Astrocyte (in vitro differentiated cells and primary cell): Measurements from ENCODE around the gene VSTM4. TPM values are rescaled to one million over a fixed set of nuclear protein-coding genes. Genes with fewer than 3 reads are reported as not detected.

Source experiments
- DNase-seq: peaks from one replicate; pipeline ENCODE4 v3.0.0-alpha.2; 2010; ENCODE audit warnings: low read depth
- FAIRE-seq: peaks from 2 replicates; lab custom pipeline; 2011; peaks lifted over from hg19 to GRCh38; lab: Jason Lieb, UNC
- H2AFZ ChIP-seq: 2 replicates; pipeline ENCODE4 v1.6.0; 2012; ENCODE audit warnings: low read depth, low read length, inconsistent platforms
- H3K27ac ChIP-seq: 2 replicates; pipeline ENCODE4 v1.5.1; 2011; ENCODE audit warnings: low read depth, low read length, inconsistent platforms
- H3K27me3 ChIP-seq: 2 replicates; pipeline ENCODE4 v1.6.0; 2011; ENCODE audit warnings: low read length, inconsistent platforms; ENCODE audit not compliant: insufficient read depth
- H3K36me3 ChIP-seq: 2 replicates; pipeline ENCODE4 v1.5.1; 2011; ENCODE audit warnings: low read length, inconsistent platforms; ENCODE audit not compliant: insufficient read depth
- H3K4me1 ChIP-seq: 2 replicates; pipeline ENCODE4 v1.5.1; 2011; ENCODE audit warnings: low read length, inconsistent platforms; ENCODE audit not compliant: insufficient read depth
- H3K4me2 ChIP-seq: 2 replicates; pipeline ENCODE4 v1.6.0; 2012; ENCODE audit warnings: low read length, inconsistent platforms
- H3K4me3 ChIP-seq: 2 replicates; pipeline ENCODE4 v1.5.1; 2011; ENCODE audit warnings: low read depth, mild to moderate bottlenecking, low read length, inconsistent platforms; ENCODE audit not compliant: insufficient read depth
- H3K79me2 ChIP-seq: 2 replicates; pipeline ENCODE4 v1.6.0; 2012; ENCODE audit warnings: mild to moderate bottlenecking, low read length, inconsistent platforms; ENCODE audit not compliant: insufficient read depth
- H3K9ac ChIP-seq: 2 replicates; pipeline ENCODE4 v1.6.0; 2012; ENCODE audit warnings: mild to moderate bottlenecking, low read length, inconsistent platforms
- H3K9me3 ChIP-seq: 2 replicates; pipeline ENCODE4 v1.5.1; 2012; ENCODE audit warnings: low read depth, mild to moderate bottlenecking, low read length, inconsistent platforms; ENCODE audit not compliant: insufficient read depth
- H4K20me1 ChIP-seq: 2 replicates; pipeline ENCODE4 v1.6.0; 2012; ENCODE audit warnings: low read length, inconsistent platforms; ENCODE audit not compliant: insufficient read depth
- H3K27ac Mint-ChIP-seq: one replicate; pipeline ENCODE4 v1.8.0; 2021; ENCODE audit warnings: mild to moderate bottlenecking, mixed read lengths; ENCODE audit not compliant: unreplicated experiment
- H3K27me3 Mint-ChIP-seq: one replicate; pipeline ENCODE4 v1.8.0; 2021; ENCODE audit warnings: low read depth, mixed read lengths; ENCODE audit not compliant: unreplicated experiment
- H3K36me3 Mint-ChIP-seq: one replicate; pipeline ENCODE4 v1.8.0; 2021; ENCODE audit warnings: low read depth, mixed read lengths; ENCODE audit not compliant: unreplicated experiment
- H3K4me1 Mint-ChIP-seq: one replicate; pipeline ENCODE4 v1.8.0; 2021; ENCODE audit warnings: low read depth, mixed read lengths; ENCODE audit not compliant: unreplicated experiment
- H3K4me3 Mint-ChIP-seq: one replicate; pipeline ENCODE4 v1.8.0; 2021; ENCODE audit warnings: mild to moderate bottlenecking, moderate library complexity, mixed read lengths; ENCODE audit not compliant: unreplicated experiment
- H3K9me3 Mint-ChIP-seq: one replicate; pipeline ENCODE4 v1.8.0; 2021; ENCODE audit warnings: mild to moderate bottlenecking, mixed read lengths; ENCODE audit not compliant: unreplicated experiment
- EZH2 ChIP-seq: IDR thresholded peaks from 2 replicates; pipeline ENCODE4 v1.6.1; 2012; ENCODE audit warnings: mild to moderate bottlenecking, low read length, inconsistent platforms; ENCODE audit not compliant: insufficient read depth
- total RNA-seq: library from RNA; stranded (reverse); gene quantifications from 2 replicates; pipeline ENCODE4 v1.2.1, GENCODE V29; 2021
- TF ChIP-seq, protein P1 (sequence below): IDR thresholded peaks from 2 replicates; pipeline ENCODE4 v1.5.1; 2011; ENCODE audit warnings: low read depth, mild to moderate bottlenecking, inconsistent platforms, low read length, moderate library complexity; ENCODE audit not compliant: insufficient read depth

VSTM4 gene
- total RNA-seq, 1 donor from 2014 or later = 1.1 TPM

DNA sequence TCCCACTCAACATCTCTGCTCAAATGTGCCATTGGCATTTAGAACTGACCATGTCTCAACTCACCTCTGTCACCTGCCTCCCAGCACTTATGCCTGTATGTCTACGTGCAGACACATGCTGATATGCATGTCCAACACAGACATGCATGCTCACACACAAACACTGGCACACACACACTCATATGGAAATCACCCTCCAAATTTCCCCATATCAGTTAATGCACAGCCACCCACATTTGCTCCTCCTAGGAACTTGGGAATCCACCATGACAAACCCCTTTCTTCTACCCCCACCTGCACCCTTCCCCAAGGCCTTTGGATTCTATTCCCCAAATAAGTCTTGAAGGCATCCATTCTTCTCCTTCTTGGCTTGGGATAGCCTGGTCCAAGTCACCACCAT lies 14.1 kb upstream of the VSTM4 start:
- H4K20me1 ChIP-seq = no peaks in the 10 kb centered on the region
- Mint-ChIP-seq H3K4me1 (no peaks in the 10 kb centered on the region), H3K36me3 (peaks cover 2% of the 10 kb centered on the region), H3K9me3 (no peaks in the 10 kb centered on the region), H3K27ac (no peak overlapping the region), H3K4me3 (no peak overlapping the region), H3K27me3 (peaks cover 28% of the 10 kb centered on the region)
- no peak overlapping the region for H2AFZ ChIP-seq
- H3K79me2 ChIP-seq = no peaks in the 10 kb centered on the region
- no peaks in the 10 kb centered on the region for H3K9me3 ChIP-seq
- H3K36me3 ChIP-seq = no peaks in the 10 kb centered on the region
- no peak overlapping the region for H3K4me2 ChIP-seq
- TF ChIP-seq, protein P1, sequence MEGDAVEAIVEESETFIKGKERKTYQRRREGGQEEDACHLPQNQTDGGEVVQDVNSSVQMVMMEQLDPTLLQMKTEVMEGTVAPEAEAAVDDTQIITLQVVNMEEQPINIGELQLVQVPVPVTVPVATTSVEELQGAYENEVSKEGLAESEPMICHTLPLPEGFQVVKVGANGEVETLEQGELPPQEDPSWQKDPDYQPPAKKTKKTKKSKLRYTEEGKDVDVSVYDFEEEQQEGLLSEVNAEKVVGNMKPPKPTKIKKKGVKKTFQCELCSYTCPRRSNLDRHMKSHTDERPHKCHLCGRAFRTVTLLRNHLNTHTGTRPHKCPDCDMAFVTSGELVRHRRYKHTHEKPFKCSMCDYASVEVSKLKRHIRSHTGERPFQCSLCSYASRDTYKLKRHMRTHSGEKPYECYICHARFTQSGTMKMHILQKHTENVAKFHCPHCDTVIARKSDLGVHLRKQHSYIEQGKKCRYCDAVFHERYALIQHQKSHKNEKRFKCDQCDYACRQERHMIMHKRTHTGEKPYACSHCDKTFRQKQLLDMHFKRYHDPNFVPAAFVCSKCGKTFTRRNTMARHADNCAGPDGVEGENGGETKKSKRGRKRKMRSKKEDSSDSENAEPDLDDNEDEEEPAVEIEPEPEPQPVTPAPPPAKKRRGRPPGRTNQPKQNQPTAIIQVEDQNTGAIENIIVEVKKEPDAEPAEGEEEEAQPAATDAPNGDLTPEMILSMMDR = no peak
- no peak for TF ChIP-seq EZH2
- no peak overlapping the region for H3K4me3 ChIP-seq
- H3K4me1 ChIP-seq = no peaks in the 10 kb centered on the region
- FAIRE-seq (no peak), DNase-seq (no peak)
- H3K9ac ChIP-seq = no peak overlapping the region
- peaks cover 2% of the 10 kb centered on the region for H3K27me3 ChIP-seq
- H3K27ac ChIP-seq = no peak overlapping the region

DNA sequence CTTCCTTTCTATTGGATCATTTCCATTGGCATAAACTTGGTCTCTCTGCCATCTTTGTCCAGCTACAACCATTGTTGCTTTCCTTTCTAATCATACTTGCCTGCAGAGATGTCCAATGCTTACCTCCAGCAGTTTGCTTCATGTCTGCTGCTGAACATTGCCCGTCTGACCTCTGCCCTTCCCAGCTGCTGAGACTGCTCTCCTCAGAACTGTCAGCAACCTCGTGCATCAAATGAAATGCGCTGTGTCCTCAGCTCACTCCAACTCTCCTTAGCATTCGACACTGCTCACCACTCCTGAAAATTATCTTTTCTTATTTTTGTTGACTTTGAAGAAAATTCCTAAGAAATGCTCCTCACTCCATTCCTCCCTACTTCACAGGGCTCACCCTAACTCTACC lies 13.5 kb upstream of the VSTM4 start:
- Mint-ChIP-seq H3K9me3 (no peaks in the 10 kb centered on the region), H3K4me3 (no peak overlapping the region), H3K27ac (no peak overlapping the region), H3K4me1 (no peaks in the 10 kb centered on the region), H3K36me3 (peaks cover 2% of the 10 kb centered on the region), H3K27me3 (peaks cover 27% of the 10 kb centered on the region)
- H3K79me2 ChIP-seq = no peaks in the 10 kb centered on the region
- no peaks in the 10 kb centered on the region for H4K20me1 ChIP-seq
- H3K36me3 ChIP-seq = no peaks in the 10 kb centered on the region
- TF ChIP-seq, protein P1 = no peak
- no peak for TF ChIP-seq EZH2
- H3K9me3 ChIP-seq = no peaks in the 10 kb centered on the region
- no peaks in the 10 kb centered on the region for H3K4me1 ChIP-seq
- no peak overlapping the region for H3K9ac ChIP-seq
- no peak for DNase-seq
- no peak overlapping the region for H3K27ac ChIP-seq
- H3K4me3 ChIP-seq = no peak overlapping the region
- FAIRE-seq = no peak
- H2AFZ ChIP-seq = no peak overlapping the region
- no peak overlapping the region for H3K4me2 ChIP-seq
- H3K27me3 ChIP-seq = peaks cover 2% of the 10 kb centered on the region

DNA sequence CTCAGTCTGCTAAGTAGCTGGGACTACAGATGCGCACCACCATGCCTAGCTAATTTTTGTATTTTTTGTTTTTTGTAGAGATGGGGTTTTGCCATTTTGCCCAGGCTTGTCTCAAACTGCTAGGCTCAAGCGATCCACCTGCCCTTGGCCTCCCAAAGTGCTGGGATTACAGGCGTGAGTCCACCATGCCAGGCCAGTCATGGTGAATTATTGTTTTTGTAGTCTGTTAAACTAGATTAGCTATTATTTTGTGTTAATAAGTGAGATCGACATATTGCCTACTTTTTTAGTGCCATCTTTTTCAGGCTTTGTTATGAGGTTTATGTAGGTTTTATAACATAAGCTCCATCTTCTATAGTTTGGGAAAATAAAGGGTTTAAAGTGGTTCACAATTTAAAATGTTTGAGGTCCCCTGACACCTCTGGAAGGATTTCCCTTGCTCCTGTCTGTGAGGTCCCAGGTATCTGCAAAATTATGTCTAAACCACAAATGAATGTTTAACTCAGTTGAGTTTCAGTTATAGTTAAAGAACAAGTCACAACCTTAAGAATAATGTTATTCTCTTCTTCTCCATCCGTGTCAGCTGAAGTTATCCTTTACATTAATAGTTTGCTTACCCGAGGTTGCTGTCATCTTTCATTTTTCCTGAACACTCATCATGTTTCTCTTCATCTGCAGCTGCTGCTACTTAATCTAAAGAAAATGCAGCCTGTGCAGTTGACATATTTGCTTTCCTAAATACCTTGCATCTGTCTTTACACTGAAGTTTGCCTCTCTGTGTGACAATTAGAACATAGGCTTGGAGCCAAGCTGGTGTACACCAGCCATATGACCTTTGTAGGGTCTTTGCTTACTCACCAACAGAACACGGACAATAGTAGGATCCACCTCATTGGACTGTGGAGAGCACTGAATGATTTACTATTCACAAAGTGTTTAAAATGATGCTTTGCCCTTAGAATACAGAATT lies 8.9 kb upstream of the VSTM4 start:
- no peak overlapping the region for H3K4me3 Mint-ChIP-seq
- no peaks in the 10 kb centered on the region for H3K79me2 ChIP-seq
- peaks cover 5% of the 10 kb centered on the region for H3K4me1 Mint-ChIP-seq
- FAIRE-seq = no peak
- no peaks in the 10 kb centered on the region for H4K20me1 ChIP-seq
- peaks cover 17% of the 10 kb centered on the region for H3K27me3 Mint-ChIP-seq
- no peaks in the 10 kb centered on the region for H3K9me3 ChIP-seq
- H3K36me3 ChIP-seq = no peaks in the 10 kb centered on the region
- H3K9ac ChIP-seq = no peak overlapping the region
- TF ChIP-seq, protein P1 = no peak
- no peak for TF ChIP-seq EZH2
- H3K36me3 Mint-ChIP-seq = no peaks in the 10 kb centered on the region
- no peak overlapping the region for H2AFZ ChIP-seq
- no peak overlapping the region for H3K4me2 ChIP-seq
- H3K27me3 ChIP-seq = no peaks in the 10 kb centered on the region
- H3K27ac Mint-ChIP-seq = no peak overlapping the region
- no peak overlapping the region for H3K4me3 ChIP-seq
- peaks cover 4% of the 10 kb centered on the region for H3K4me1 ChIP-seq
- H3K27ac ChIP-seq = no peak overlapping the region
- no peak for DNase-seq
- no peaks in the 10 kb centered on the region for H3K9me3 Mint-ChIP-seq
